Measurements from ENCODE around the gene MMD2.

The MMD2 gene

GRCh38 chr7:4866528-4867496 is 92.2 kb downstream of the MMD2 start:
- no peak for DNase-seq

GRCh38 chr7:4862156-4862555 is 96.8 kb downstream of the MMD2 start:
- DNase-seq, result no peak

GRCh38 chr7:4861673-4862072 is 97.3 kb downstream of the MMD2 start, which contains the start of gene PAPOLB:
PAPOLB (minus strand) TSS chr7:4862030; CDS start chr7:4861810, 220 bp downstream.
- no peak for DNase-seq

- DNase-seq, result no peak
These were observed 97.8 kb downstream of the MMD2 start for GRCh38 chr7:4861227-4861626.

DNA sequence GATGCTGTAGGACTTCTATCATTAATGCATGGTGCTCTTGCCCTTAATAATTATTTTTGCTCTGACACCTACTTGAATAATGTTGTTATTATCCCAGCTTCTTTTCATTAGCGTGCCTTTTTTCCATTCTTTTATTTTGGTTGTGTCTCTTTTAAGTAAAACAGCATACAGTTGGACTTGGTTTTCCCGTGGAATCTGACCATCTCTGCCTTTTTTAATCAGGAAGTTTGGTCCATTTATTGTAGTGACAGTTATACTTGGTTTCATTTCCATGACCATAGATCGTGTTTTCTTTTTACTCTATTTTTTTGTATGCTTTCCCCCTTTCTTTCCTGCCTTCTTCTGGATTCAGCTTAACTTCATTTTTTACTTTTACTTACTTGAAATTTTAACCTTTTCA is 101.8 kb downstream of the MMD2 start:
- DNase-seq, result no peak

DNA sequence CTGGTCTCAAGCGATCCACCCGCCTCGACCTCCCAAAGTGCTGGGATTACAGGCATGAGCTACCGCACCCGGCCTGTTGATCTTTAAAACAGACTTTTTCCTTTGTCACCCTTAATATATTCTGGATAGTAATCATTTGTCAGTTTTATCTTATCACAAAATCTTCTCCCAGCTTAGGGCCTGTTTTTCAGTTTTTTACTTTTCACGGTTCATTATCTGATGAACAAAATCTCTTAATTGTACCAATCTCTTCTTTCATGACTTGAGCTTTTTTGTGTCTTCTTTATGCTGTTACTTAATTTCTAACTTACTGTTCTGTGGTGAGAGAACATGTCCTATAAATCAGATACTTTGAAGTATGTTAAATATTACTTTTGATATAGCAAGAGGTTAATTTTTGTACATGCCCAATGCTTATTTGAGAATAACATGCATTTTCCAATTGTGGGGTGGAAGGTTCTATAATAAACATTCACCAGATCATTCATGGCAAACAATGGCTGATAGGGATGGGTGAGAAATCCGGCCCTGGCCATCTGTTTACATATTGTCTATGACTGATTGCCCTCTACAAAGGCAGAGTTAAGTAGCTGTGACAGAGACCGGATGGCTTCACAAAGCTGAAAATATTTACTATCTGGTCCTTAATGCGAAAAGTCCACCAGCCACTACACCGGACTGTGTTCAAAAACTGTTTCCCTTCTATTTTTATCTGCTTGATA is 102.5 kb downstream of the MMD2 start:
- DNase-seq, result no peak
